ENCODE measurements around the gene PPP1R12B.

GRCh38 chr1:202561726-202562443 is 213.4 kb downstream of the PPP1R12B start:
- no peak for TF ChIP-seq CTCF (IDR thresholded peaks at IDR 0.05; ENCODE audit: low read depth, low read length, poor library complexity, severe bottlenecking)
- TF ChIP-seq EZH2phosphoT487 (IDR thresholded peaks at IDR 0.05; ENCODE audit: borderline replicate concordance, low read length): no peak
